Activated CD8-positive, alpha-beta memory T cell treated with anti-CD3 and anti-CD28 coated beads for 4 hours (primary cell): ENCODE data around the gene TGFB2.

Experiments
- DNase-seq, 2 donors: peaks; one replicate each; pipeline ENCODE4 v3.0.0-alpha.2; 2020; ENCODE audit warnings: low read depth in 2 of 2

TGFB2 gene

GRCh38 chr1:218361298-218362065 is 16.3 kb downstream of the TGFB2 start:
- DNase-seq = no peak

DNA sequence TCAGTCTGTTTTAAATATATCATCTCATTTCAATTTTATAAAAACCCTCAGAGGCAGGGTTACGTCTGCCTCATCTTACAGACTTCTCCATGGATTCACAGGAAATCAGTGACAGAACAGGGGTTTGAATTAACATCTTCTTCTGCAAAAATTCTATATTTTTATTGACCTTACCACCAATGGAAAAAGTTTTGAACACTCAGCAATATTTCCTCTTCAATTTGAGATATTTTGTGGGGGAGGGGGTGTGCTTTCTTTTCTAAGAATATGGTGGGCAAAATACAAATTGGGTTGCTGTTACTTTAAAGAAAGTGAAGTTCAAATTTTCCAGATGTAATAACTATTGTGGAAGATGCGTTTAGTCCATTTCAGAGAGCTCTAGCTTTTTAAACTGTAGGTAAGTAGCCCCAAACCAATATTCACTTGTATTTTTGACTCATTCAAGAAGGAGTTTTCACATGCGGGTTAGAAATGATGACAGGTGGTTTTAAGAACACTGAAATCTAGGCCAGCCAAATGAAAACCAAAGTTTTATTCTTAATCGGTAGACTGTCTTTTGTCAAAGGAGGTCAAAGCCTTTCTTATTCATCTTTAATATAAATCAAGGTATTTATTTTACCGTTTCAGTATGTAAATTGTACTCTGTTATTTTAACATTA is 17.4 kb downstream of the TGFB2 start:
- no peak for DNase-seq

DNA sequence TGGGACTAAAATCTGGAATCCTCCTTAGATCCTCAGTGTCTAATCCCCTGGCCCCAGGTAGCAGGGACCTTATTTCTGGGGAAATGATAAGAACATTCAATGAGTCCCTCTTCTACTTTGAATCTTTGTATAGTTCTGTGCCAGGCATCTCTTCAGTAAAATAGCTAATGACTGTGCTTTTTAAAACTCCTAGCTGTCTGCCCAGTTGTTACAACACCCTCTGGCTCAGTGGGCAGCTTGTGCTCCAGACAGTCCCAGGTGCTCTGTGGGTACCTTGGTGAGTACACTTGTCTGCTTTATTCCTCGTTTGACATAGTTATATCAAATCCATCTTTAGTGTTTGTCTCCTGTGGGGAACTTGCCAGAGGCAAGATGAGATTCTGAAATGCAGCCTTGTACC is 18.0 kb downstream of the TGFB2 start:
- no peak for DNase-seq

- no peak for DNase-seq
These were observed 19.0 kb downstream of the TGFB2 start for GRCh38 chr1:218364028-218364710.

- DNase-seq = no peak
These were observed 20.3 kb downstream of the TGFB2 start for GRCh38 chr1:218365226-218365999.

- DNase-seq = no peak
These were observed 21.4 kb downstream of the TGFB2 start for GRCh38 chr1:218366322-218367052.

- DNase-seq = no peak
These were observed 22.0 kb downstream of the TGFB2 start for GRCh38 chr1:218367118-218367517.

GRCh38 chr1:218368686-218369085 is 23.6 kb downstream of the TGFB2 start:
- no peak for DNase-seq

GRCh38 chr1:218369688-218370511 is 24.8 kb downstream of the TGFB2 start:
- no peak for DNase-seq

GRCh38 chr1:218371927-218372672 is 27.0 kb downstream of the TGFB2 start:
- DNase-seq = no peak

DNA sequence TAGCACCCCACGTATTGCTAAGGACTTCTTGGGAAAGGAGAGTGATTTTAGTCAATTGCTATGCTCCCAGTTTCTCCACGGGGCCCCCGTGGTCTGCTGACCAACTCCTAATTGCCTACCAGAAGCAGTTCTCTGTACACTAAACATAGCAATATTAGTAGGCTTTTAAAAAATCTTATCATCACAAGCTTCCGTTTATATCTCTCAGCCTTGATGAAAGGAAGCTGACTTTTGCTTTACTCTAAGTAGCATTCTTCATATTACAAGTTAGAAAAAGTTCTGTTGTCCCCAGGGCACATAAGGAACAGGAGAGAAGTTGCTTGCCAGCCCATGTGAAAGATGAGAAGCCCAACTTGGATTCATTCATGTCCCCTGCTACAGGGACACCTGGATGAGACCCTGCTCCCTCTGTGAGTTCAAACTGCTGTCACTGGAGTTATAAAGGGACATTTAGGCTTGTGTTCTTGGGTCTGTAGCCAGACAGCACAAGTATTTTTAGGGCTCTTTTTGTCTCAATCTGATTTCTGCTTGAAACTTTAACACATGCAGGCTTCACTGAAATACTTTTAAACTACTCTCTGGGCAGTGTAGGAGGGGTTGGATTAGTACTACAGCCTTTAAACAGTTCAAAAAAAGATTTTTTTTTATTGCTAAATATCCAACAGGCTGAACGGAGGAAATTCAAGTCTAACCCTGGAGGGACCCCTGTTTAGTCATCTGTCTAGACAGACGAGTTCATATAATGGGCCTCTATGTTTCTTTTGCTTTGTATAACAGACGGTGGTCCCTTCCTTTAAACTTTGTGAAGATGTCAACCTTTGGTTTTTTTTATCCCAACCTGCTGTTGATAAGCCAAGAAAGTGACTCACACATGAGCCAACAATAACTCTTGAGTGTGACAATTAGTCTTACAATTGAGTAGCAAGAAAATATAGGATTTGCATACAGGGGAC is 29.5 kb downstream of the TGFB2 start:
- no peak for DNase-seq

DNA sequence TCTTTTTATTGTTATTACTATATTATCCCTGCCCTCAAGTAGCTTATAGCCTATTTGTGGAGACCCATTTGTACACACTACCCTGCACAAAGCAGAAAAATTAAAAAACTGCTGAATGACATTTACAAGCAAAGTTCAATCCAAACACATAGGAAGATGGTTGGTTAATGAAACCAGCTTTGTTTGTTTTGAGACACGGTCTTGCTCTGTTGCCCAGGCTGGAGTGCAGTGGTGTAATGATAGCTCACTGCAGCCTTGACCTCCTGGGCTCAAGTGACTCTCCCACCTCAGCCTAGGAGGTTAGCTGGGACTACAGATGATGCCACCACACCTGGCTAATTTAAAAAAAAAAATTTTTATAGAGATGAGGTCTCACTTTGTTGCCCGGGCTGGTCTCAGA is 31.6 kb downstream of the TGFB2 start:
- no peak for DNase-seq

- peak; percentile 34 to 37 for DNase-seq
These were observed 32.1 kb downstream of the TGFB2 start for GRCh38 chr1:218377143-218377660.

GRCh38 chr1:218380125-218380977 is 35.2 kb downstream of the TGFB2 start:
- DNase-seq = no peak

DNA sequence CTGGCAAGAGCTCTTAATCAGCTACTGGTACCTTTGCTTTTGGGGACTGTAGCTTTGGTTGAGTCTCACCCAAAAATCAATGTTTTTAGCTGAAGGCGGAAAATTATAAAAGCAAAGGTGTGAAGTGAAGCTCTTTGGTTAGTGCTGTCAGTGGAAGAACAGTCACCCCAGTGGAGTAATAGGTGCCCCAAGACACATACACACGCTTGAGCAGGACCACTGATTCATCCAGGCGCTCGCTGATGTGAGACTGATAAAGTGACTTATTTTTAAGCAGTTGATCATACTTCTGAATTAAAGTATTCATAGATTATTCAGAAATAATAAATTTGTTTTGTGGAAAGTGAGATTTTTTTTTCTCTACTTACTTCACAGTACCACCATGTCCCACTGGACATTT is 37.1 kb downstream of the TGFB2 start:
- no peak for DNase-seq

DNA sequence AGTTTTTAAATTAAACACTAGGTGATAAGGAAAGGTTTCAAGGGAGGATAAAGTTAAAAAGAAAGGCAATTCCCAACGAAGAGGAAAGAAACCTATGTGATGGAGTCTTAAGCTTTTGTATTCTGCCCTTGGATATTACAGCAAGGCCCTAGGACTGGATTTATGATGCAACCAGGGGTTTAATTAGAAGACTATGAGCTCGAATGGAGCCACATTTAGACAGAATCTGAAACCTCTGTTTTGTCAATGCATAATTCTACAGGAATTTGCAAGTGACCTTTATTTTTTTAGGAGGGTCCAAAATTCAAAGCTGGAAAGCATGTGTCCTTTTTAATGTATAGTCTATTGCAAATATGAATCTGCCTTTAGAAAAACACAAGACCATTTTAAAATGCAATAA is 37.9 kb downstream of the TGFB2 start:
- no peak for DNase-seq

- no peak for DNase-seq
These were observed 38.5 kb downstream of the TGFB2 start for GRCh38 chr1:218383681-218384080.
